ENCODE data around the gene TMUB2.
"Not testable (repeated sequence)": the region's sequence is repeated elsewhere in the genome, so short reads cannot be mapped to it uniquely, and the experiment has no call there.

The TMUB2 gene

DNA sequence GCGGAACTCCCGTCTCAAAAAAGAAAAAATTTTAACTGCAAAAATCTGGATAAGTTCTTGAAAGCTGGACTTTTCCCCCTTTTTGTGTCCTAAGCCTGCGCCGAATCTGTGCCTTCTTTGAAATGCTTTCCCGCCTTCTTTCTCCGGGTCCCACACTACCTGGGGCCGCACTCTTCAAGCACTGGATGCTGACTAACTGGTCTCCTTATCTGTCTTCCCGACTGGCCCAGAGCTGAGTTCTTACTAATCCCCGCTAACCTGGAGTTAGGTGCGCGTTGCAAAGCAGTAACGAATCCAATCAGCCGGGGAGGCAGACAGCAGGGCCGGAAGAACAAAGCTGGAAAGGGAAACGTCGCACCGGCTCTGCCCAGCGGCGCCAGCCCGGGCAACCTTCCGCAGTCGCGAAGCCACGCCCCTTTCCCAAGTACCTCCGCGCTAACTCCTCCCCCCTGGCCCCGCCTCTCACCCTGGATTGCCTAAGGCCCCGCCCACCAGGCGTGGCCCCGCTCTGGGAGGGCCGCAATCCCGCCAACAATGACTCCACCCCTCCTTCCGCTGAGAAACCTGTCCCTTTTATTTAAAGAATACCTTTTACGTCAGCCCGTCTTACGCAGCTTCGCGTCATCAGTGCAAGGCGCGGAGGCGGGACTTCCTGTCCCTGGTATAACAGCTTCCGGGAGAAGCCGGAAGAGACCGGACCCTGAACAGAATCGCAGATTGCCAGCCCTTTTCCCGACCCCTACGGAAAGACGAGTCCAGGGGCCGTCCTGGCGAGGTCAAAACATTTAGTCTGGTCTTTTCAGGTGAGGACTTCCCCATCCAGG lies at the start of gene TMUB2:
Gene TMUB2, plus strand, starts transcription at position 666 of the 824 bp plus-strand sequence. CDS start 737 bp downstream, outside the sequence.
- peak; percentile 100 for DNase-seq (ENCODE audit: low spot score)

GRCh38 chr17:44137891-44138709 lies 48.7 kb upstream of the TMUB2 start:
- DNase-seq (ENCODE audit: low spot score) = peak; percentile 82

DNA sequence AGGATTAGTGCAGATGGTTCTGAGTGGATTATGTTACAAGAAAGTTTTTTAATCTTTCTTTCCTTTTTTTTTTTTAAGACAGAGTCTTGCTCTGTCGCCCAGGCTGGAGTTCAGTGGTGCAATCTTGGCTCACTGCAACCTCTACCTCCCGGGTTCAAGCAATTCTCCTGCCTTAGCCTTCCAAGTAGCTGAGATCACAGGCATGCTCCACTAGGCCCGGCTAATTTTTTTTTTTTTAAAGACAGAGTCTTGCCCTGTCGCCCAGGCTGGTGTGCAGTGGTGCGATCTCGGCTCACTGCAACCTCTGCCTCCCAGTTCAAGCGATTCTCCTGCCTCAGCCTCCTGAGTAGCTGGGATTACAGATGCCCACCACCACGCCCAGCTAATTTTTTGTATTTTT lies 42.9 kb upstream of the TMUB2 start:
- not testable (repeated sequence) for DNase-seq (ENCODE audit: low spot score)

DNA sequence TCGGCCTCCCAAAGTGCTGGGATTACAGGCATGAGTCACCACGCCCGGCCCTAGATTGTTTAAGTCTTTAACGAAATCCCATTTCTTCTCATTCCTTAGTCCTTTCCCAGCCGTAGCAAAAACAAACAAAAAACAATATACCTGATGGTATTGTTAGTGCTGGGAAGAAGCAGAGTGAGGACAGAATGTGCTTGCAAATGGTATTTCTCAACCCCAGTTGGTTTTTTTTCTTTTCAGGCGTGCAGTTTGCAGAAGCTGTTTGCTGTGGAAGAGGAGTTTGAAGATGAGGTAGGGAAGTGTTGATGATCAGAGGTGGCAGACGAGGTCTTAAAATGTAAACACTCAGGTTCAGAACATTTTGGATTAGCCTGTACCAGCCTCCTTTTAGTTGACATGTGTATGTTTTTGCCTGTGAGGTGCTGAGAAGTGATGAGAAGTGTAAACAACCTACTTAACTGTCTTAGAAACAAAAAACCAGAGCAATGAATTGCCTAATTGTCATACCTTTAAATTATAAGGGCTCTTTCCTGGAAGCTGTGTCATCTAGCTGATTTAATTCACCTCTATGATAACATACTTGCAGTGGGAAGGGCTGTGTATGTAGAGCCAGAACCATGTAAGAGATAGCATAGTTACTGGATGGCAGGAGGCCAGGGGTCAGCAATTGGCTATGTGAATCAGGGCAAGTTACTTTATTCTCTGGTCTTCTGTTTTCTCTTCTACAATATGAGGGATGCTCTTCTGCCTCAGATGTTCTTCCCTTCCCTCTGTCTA lies 41.6 kb upstream of the TMUB2 start:
- no peak for DNase-seq (ENCODE audit: low spot score)

- no peak for DNase-seq (ENCODE audit: low spot score)
Observed at GRCh38 chr17:44146375-44147346, 40.1 kb upstream of the TMUB2 start.

DNA sequence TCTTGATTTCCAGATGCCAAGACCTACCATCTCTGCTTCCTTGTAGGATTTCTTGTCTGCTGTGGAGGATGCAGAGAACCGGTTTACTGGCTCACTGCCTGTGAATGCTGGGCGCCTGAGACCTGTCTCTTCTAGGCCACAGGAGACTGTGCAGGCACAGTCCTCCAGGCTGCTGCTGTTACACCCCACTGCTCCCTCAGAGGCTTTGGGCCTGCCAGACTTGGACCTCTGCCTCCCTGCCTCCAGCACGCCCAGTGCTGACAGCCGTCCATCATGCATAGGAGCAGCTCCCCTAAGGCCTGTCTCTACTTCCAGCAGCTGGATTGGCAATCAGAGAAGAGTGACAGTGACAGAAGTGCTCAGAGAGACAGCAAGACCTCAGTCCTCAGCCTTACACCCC lies 39.0 kb upstream of the TMUB2 start:
- no peak for DNase-seq (ENCODE audit: low spot score)

GRCh38 chr17:44149066-44149465 lies 37.7 kb upstream of the TMUB2 start:
- DNase-seq (ENCODE audit: low spot score) = not testable (repeated sequence)

- DNase-seq (ENCODE audit: low spot score) = no peak
Observed at GRCh38 chr17:44149750-44150329, 36.9 kb upstream of the TMUB2 start.

- no peak for DNase-seq (ENCODE audit: low spot score)
Observed at GRCh38 chr17:44152875-44153274, 33.9 kb upstream of the TMUB2 start.

- no peak for DNase-seq (ENCODE audit: low spot score)
Observed at GRCh38 chr17:44155488-44155887, 31.3 kb upstream of the TMUB2 start.

DNA sequence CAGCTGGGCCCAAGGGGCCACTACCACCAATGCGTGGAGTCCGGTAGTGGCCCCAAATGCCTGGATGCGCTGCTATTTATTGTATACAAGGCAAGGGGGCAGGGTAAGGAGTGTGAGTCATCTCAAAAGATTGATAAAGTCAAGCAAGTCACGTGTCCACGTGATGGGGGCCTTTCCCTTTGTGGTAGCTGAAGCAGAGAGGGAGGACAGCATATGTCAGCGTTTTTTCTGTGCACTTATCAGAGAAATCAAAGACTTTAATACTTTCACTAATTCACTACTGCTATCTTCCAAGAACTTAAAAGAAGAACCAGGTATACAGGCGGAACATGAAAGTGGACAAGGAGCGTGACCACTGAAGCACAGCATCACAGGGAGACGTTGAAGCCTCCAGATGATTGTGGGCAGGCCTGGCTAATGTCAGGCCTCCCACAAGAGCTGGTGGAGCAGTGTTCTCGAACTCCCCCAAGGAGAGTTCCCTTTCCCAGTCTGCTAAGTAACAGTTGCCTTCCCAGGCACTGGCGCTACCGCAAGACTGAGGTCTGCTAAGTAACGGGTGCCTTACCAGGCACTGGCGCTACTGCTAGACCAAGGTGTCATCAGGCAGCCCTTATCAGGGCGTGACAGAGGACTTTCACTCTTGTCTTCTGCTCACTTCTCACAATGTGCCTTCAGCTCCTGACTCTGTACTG lies 27.1 kb upstream of the TMUB2 start:
- no peak for DNase-seq (ENCODE audit: low spot score)

- DNase-seq (ENCODE audit: low spot score) = no peak
Observed at GRCh38 chr17:44164476-44164875, 22.3 kb upstream of the TMUB2 start.

GRCh38 chr17:44167181-44167861 lies 19.5 kb upstream of the TMUB2 start:
- DNase-seq (ENCODE audit: low spot score) = no peak

DNA sequence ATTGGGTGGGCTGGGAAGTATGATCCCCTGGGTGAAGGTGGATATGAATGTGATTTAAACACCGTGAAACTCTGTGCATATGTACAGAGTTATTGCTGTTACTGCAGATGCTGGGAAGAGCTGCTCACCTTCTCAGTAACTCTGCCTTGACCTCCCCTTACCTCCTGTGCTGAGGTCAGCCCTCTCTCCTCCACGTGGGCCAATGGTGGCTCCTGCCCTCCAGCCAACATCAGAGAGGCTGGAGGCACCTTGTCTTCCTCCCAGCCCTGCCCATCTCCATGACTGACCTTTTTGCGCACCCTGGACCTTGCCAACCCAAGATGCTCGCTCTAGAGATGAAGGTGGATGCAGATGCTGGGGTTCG lies 16.7 kb upstream of the TMUB2 start:
- no peak for DNase-seq (ENCODE audit: low spot score)

DNA sequence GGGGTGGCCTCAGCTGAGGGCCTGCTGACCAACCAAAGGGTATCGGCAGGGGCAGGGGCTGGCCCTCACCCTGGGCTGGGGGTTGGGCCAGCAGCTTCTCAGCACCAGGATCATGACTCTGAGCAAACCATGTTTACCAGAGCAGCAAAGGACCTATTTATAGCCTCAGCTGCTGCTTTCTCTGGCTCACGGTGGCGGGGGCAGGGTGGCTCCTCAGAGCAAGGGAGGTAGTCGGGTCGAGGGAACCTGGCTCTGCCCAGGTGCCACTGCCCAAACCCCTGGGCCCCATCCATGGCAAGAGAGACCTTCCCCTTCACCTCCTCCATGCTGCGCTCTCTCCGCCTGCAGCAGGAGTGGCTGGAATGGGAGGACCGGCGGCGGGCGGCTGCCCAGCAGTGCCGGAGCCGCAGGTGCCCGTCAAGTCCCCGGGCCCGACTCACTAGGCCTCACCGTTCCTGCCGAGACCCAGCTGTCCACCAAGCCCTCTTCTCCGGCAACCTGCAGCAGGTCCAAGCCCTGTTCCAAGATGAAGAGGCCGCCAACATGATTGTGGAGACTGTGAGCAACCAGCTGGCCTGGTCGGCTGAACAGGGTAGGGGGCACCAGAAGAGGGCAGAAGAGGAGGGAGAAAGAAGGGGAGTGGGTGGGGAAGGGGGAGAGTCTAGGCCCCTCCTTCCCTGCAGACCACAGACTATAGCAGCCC lies 16.1 kb upstream of the TMUB2 start, which contains the start of gene ASB16:
Gene ASB16, plus strand, starts transcription at position 206 of the 703 bp plus-strand sequence. Its CDS starts 86 bp downstream, at position 292.
- DNase-seq (ENCODE audit: low spot score) = no peak

DNA sequence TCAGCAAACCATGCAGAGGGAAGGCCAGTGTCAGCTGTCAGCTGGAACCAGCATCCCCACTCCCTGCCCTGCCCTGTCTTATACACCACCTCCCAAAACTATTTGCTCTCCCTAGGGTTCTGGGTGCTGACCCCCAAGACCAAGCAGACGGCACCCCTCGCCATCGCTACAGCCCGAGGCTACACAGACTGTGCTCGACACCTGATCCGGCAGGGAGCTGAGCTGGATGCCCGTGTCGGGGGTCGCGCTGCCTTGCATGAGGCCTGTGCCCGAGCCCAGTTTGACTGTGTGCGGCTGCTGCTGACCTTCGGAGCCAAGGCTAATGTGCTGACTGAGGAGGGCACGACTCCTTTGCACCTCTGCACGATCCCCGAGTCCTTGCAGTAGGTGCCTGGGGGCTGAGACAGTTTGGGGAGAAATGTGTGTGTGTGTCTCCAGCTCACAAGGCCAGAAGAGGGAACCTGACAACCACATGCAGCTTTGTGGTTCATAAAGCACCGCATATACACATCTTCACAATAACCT lies 14.8 kb upstream of the TMUB2 start:
- DNase-seq (ENCODE audit: low spot score) = no peak

- DNase-seq (ENCODE audit: low spot score) = no peak
Observed at GRCh38 chr17:44174427-44174826, 12.3 kb upstream of the TMUB2 start.

DNA sequence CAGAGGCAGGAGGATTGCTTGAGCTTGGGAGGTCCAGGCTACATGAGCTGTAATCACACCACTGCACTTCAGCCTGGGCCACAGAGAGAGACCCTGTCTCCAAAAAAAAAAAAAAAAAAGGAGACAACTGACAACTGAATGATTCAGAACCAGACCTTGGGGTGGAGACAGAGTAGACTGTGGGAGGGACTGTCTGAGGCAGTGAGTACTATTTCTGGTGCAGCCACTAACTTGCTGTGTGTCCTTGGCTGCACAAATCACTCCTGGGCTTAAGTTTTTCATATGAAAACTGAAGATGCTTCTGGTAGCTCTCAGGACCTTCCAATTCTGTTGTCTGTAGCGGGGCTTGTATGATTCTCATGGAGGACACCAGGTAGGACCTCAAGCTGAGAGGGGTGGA lies 10.5 kb upstream of the TMUB2 start:
- no peak for DNase-seq (ENCODE audit: low spot score)

Measured in Ammon's horn (tissue), 1 donor.